ENCODE results near the gene ADCY1.
"Not testable (repeated sequence)": the region's sequence is repeated elsewhere in the genome, so short reads cannot be mapped to it uniquely, and the experiment has no call there.

ADCY1 gene

GRCh38 chr7:45712872-45713668, 138.9 kb downstream of the ADCY1 start:
- no peak for DNase-seq (ENCODE audit: low read depth)

DNA sequence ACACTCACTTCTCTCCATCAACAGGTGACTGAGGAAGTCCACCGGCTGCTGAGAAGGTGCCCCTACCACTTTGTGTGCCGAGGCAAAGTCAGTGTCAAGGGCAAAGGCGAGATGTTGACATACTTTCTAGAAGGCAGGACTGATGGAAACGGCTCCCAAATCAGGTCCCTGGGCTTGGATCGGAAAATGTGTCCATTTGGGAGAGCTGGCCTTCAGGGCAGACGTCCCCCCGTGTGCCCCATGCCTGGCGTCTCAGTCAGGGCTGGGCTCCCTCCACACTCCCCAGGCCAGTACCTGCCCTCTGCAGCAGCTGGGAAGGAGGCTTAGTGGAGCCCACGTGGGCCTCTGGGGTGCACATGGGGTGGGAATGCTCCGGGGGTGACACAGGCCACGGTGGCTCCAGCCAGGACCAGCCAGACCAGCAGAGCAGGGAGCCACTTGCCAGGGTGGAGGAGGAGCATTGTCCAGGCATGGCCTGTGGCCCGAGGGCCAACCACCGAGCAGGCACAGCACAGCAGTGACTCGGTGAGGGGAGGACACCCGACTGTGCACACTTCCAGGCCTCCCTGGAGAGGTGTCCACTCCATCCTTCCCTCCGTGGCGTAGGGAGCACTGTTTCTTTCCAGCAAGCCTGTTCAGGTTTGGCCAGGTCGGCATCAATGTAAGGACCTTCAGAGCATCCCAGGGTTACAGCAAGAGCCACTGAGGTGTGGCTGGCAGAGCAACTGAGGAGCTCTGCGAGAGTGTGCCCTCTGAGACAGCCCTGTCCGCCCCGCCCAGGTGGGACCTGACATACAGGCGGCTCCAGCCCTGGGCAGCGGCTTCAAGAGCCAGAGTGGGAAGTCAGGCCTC, 139.7 kb downstream of the ADCY1 start:
- DNase-seq (ENCODE audit: low read depth), result no peak

DNA sequence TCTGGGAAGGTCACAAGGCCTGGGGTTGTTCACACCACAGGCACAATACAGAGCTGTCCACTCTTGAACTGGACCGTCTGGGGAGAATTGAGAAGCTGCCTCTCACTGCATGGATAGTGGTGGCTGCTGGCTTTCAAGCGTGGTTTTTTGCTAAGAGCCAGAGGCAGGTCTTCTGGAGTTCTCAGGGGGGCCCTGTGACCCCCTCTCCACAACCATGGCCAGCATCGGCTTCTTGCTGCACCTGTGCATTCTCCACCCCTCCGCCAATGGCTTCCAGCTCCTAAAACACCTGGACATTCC, 140.3 kb downstream of the ADCY1 start:
- DNase-seq (ENCODE audit: low read depth), result no peak

DNA sequence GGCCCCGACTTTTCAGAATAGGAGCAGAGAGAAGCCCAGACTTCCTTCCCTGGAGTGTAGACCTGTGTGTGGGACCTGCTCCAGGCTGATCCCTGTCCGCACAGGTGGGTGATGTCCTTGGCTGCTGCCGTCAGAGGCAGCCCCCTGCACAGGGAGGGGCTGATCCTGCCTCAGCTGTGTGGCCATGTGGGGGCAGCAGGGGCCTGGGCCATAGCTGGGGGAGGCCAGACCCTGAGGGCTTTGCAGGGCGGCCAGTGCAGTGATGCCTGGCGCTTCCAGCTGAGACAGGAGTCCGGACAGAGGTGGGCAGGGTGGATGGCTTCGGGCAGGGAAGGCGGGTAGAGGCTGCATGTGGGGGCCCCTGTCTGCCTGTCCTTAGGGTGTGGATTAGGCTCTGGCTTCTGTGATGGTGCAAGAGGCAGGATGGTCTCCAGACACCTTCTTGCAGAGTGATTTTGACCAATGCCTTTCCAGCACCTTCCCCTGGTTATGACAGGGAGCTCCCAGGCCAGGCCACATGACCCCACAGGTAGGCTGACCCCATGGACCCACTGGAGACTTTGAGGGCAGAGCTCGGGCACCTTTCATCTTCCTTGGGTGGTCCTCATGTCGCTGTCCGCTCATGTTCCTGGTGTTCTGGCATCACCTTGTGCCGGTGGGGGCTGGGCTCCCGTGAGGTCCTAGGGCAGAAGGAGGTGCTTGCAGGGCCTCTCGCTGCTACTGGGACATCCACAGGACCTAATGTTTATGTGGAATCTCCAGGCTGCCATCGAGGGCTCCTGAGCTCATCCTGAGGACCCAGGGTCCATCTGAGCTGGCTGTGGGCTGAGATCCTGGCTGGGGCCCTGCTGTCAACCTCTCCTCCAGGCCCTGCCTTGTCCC, 141.5 kb downstream of the ADCY1 start:
- DNase-seq (ENCODE audit: low read depth), result no peak

DNA sequence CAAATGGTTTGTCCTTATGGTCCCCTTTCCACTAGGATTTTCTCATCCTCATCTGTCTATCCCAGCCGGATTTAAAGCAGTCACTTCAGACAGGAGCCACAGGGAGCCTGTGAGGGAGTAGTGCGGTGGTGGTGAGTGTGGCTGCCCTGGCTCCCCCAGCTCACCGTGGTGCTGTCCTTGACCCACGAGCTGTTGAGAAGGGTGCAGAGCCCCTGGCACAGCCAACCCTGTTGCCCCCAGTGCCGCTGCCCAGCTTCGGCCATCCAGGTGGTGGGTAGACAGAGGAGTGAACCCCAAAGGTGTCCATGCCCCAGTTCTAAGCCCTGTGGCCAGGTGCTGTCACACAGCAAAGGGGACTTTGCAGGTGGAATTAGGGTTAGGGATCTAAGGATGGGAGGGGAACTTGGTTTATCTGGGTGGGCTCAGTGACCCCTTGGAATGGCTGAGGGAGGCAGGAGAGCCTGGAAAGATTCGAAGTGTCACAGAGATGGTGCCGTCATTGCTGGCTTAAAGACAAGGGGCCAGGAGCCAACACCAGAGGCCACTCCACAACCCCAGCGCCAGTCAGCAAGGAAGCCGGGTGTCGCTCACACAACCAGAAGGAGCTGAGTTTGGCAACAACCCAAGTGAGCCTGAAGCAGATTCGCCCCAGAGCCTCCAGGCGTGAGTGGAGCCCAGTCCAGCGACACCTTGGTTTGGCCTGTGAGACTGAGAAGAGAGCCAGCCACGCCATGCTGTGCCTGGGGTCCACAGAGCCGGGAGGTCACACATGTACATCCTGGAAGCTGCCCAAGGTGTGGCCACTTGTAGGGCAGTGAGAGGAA, 142.4 kb downstream of the ADCY1 start:
- no peak for DNase-seq (ENCODE audit: low read depth)

DNA sequence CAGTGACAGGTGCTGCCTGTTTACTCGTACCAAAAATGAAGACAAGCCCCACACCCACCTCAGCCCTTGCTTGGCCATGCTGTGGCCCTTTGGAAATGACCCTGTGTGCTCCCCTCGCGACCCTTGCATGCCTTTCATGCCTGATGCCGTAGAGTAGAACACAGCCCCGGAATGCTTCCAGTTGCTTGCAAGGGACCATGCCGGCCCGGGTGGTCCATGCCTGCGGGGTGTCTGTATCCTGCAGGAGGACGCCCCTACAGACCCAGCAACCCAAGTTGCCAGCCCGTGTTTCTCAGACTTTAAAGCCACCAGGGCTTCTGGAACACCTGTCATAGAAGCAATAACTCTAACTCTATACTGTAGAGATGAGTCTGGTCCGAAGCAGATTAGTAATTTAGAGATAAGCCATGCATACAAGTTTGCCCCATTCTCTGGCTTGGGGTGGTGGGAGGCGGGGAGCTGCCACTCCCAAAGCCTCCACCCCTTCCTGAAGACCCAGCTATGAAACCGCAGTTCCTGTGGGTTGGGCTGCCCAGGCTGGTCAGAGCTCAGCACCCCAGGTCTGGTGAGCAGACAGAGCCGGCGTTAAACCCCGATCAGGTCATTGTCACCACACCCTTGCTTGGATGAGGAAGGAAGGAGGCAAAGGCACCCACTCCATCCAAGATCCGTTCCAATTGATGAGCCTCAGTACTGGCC, 143.5 kb downstream of the ADCY1 start:
- DNase-seq (ENCODE audit: low read depth), result no peak

GRCh38 chr7:45718464-45719330, 144.5 kb downstream of the ADCY1 start:
- DNase-seq (ENCODE audit: low read depth), result no peak

DNA sequence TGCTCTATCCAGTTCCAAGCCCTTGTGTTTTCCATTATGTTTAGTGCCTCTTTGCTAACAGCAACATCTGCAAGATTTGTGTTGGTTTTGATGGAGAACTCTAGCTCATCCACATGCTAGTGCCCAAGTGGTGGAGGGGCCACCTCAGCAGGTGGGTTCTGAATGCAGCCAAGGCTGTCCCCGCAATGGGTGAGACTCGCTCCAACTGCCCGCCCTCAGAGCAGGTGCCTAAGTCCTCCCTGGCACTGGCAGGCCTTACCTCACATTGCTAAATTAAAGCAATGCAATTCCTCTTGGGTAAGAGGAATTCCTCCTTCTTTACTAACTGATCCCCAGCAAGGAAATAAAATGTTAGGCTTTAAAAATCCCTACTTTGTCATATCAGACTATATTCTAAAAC, 146.8 kb downstream of the ADCY1 start:
- no peak for DNase-seq (ENCODE audit: low read depth)

DNA sequence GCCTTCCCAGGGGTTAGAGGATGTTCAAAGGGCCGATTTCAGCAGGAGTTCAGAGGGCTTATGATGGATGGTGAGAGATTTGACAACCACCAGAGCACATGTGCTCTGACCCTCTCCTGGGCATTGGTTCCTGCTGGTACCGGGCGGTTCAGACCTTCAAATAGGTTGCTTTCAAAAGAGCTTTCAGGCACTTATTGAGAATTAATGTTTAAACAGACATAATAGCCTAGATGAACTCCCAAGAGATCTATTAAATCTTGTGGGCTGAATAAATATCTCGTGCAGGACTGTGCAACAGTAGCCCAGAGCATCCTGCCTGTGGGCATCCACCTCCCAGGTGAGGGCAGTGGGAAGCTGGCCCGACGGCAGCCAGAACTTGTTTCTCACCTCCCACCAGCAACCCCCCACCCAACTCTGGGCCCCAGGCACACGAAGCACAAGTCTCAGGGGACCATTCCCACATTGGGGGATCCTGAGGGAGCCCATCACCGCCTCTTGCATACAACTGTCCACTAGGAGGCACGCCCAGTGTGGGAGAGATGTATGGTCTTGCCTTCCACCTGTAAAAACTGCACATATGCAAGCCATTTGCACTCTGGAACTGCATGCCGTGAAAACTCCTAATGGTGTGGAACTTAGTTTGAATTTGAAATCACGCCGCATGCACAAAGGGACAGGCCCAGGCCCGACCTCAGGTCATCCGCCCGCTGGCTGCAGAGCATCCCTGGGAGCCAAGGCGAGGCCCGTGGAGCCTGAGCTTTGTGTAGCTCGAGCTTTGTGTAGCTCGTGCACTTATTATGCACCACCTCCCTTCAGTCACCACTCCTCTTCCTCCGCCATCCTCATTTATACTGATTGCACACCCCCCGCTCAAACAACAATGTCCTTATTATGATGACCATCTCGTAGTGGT, 147.8 kb downstream of the ADCY1 start:
- DNase-seq (ENCODE audit: low read depth), result no peak

- not testable (repeated sequence) for DNase-seq (ENCODE audit: low read depth)
Measured at GRCh38 chr7:45725231-45725630, 151.1 kb downstream of the ADCY1 start.

- DNase-seq (ENCODE audit: low read depth), result no peak
Measured at GRCh38 chr7:45726883-45727282, 152.7 kb downstream of the ADCY1 start.

- DNase-seq (ENCODE audit: low read depth), result peak; percentile 76
Measured at GRCh38 chr7:45731692-45732443, 157.7 kb downstream of the ADCY1 start.

DNA sequence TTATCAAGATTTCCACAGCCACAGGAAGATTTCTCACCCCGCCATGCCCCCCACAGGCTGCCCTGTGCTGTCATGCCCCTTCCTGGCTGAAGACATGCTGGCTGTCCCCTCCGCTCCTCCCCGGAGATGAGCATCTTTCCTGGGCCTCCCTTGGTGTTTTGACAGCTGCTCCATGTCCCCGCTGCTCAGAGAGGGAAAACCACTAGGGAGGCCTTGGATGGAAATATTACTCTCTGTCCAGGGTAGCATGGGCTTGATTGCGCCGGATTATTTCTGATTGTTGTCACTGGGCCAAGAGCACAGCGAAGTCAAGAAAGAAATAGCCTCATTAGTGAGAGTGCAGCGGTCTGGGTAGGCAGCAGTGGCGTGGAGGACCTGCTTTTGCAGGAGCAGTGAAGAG, 164.8 kb downstream of the ADCY1 start:
- DNase-seq (ENCODE audit: low read depth), result not testable (repeated sequence)

- not testable (repeated sequence) for DNase-seq (ENCODE audit: low read depth)
Measured at GRCh38 chr7:45740573-45740972, 166.4 kb downstream of the ADCY1 start.

- peak; percentile 15 for DNase-seq (ENCODE audit: low read depth)
Measured at GRCh38 chr7:45748976-45749375, 174.8 kb downstream of the ADCY1 start.

DNA sequence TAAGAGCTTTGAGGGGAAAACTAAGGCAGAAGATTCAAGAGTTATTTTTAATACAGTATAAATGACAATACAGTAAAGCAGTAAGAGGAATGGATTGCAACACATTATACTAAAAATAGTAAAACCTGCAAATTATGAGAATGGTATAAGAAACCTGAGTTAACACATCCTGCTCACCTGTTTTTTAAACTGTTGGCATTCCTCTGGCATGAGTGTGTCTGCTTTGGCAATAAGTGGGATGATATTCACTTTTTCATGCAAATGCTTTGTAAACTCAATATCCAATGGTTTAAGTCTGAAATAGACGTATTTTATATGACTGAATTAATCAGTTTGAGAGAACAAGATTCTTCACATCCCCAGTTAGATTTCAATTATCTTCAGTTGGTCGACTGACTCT, 177.2 kb downstream of the ADCY1 start:
- not testable (repeated sequence) for DNase-seq (ENCODE audit: low read depth)

- DNase-seq (ENCODE audit: low read depth), result not testable (repeated sequence)
Measured at GRCh38 chr7:45756333-45756732, 182.2 kb downstream of the ADCY1 start.

GRCh38 chr7:45756757-45757156, 182.6 kb downstream of the ADCY1 start:
- DNase-seq (ENCODE audit: low read depth), result not testable (repeated sequence)

Data from fibroblast of gingiva (primary cell).